DLD1 (cell line): ENCODE results near the gene NEK8.

Experiments used
- in situ Hi-C: cut with HindIII; loops from 2 replicates; pipeline ENCODE4 v1.10.0; 2017; ENCODE audit warnings: low sequenced_read_pairs

Gene NEK8

DNA sequence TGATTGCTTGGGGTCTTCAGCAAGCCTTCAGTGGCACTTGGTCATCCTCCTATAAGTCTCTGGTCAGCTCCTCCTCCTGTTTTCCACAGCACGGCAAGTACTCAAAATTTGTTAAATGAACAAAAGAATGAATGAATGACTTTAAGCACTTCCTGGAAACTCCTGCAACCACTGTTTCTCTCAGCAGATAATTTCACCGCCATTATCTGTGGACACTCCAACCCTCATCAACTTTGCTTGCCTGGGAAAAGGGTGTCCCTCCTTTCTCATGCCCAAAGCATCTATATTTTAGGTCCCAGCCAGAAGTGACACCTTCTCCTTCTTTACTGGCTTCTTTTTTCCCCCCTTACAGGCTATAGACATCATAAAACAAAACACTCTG is 21.3 kb upstream of the NEK8 start:
- in situ Hi-C loops = no loop called here

DNA sequence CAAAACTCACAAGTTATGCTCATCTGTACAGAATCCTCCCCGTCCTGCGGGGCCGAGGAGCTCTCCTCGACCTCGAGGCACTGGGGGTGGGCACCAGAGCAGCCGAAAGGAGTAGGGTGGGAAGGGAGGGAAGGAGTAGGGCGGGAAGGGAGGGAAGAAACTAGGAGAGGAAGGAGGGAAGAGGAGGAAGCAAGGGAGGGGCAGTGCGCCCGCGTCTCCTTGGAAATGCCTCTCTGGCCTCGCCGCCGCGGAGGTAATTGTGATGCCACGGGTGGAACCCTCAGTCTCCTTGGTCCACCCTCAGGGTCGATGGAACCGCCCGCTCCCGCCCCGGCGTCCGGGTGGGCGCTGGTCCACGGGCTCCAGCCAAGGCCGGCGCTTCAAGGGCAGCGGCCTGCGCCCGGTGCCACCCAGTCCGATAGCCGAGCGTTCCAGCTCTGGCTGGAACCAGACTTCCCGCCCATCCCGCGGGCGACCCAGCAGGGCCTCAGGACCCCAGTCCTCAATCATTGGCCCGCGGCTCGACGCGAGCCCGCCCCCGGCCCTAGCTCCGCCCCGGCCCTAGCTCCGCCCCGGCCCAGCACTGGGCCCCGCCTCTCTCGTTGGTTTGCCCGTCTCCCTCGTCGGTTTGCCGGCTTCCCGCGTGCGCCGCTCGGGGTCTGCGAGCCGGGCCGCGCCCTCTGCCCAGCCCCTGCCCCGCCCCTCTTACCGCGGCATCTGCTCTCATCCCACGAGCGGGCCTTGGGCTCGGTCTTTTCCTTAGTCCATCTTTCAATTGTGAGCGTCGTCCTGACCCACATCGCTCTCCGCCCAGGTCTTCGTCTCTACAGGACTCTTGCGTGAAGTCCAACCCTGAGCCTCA is 17.5 kb upstream of the NEK8 start:
- in situ Hi-C loops = no loop called here

DNA sequence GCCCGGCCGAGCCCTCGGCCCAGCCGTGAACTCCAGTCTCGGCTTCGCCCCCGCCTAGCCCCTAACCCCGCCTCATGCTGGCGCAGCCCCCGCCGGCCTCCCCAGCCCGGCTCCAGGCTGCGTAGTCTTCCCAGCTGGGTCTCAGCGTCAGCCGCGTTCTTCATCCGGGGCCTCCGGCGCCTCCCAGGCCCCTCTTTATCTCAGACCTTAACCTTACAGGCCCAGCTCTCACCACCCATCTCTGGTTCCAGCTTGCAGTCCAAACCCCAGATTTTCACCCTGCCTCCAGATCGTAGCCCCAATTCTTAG is 16.9 kb upstream of the NEK8 start, which contains the start of gene PROCA1:
PROCA1 (minus strand) TSS at position 166 of the 309 bp plus-strand sequence. CDS start 228 bp downstream, outside the sequence.
- in situ Hi-C loops = no loop called here

DNA sequence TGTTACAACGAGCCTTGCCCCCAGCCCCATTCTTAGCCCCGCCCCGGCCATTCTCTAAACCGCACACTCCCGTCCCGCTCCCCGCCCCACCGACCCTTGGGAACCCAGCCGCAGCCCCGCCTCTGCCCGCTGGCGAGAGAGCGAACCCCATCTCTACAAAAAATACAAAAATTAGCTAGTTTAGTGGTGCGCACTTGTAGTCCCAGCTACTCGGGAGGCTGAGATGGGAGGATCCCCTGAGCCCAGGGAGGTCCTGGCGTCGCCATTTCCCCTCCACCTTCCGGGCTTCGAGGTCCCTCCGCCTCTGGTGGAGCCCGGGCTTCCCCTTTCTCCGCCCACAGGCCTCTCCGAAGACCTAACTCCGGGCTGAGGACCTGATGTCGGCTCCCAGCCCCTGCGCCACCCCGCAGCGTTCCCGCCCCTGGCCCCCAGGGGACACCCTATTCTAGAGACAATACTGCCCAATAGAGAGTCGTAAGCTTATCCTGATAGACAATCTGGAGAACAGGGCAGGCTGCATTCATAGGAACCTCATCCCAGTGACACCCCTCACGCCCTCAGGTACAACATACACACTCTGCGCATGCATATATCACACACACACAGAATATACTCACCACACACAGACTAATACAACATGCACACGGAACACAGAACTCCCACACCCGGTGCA is 16.4 kb upstream of the NEK8 start:
- in situ Hi-C loops = no loop called here

DNA sequence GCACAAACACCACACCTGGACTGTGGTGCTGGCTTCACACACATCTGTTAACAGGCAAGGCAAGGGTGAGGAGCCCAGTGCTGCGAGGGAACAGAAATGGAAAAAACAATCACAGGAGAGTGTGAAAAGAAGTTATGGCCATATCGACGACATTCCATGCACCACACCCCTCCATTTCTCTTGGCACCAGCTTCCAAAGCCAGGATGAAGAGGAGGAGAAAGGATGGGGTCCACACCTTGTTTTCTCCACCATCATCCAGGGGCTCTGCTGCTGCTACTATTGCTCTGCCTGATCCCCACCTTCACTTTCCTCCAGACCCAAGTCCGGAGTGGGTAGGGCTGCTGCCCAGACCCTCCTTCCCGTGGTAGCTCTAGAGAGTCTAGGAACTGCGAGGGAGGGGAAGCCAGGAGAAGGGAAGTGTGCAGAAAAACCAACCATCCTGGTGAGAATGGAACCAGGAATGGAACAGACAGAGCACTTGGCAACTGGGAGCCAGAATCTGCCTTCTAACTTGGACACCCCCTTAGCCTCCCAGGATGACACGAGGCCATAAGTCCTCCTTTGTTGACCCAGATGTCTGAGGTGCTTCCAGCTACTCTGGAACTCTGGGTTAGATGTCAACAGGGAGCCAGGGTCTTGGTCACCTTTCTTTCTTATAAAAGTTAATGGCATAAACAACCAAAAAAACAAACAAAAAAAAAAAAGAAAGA is 15.7 kb upstream of the NEK8 start:
- in situ Hi-C loops = no loop called here

DNA sequence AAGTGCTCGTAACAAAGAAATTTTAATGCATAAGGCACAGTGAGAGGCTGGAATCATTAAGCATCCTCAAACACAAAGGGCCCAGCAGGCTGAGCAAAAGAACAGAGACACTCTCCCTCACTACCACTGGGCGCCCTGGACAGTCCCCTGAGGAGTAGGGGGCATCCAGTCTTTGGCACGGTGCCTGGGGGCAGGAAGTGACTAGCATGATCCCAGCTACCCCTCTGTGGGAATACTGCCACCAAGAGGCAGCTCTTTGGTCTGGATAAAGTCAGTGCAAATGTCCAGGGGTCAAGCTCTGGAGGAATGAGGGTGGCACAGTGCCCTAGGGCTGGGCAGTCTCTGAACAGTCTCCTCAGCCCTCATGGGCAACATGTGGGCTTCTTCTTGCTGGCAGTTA is 14.3 kb upstream of the NEK8 start:
- in situ Hi-C loops = no loop called here

DNA sequence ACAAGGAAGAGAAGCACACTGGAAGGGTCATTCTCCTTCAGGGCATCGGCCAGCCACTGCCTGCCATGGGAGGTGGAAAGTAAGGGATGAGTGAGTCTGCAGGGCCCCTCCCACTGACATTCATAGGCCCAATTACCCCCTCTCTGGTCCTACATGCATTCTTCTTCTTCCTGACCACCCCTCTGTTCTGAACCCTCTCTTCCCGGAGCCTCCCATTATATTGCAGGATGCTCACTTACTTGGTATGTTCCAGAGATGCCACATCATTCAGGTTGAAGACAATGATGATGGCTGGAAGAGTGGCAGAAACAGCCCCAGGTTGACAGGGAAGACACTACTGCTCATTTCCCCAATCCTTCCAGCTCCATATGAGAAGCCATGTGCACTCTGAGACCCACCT is 13.4 kb upstream of the NEK8 start:
- in situ Hi-C loops = no loop called here

DNA sequence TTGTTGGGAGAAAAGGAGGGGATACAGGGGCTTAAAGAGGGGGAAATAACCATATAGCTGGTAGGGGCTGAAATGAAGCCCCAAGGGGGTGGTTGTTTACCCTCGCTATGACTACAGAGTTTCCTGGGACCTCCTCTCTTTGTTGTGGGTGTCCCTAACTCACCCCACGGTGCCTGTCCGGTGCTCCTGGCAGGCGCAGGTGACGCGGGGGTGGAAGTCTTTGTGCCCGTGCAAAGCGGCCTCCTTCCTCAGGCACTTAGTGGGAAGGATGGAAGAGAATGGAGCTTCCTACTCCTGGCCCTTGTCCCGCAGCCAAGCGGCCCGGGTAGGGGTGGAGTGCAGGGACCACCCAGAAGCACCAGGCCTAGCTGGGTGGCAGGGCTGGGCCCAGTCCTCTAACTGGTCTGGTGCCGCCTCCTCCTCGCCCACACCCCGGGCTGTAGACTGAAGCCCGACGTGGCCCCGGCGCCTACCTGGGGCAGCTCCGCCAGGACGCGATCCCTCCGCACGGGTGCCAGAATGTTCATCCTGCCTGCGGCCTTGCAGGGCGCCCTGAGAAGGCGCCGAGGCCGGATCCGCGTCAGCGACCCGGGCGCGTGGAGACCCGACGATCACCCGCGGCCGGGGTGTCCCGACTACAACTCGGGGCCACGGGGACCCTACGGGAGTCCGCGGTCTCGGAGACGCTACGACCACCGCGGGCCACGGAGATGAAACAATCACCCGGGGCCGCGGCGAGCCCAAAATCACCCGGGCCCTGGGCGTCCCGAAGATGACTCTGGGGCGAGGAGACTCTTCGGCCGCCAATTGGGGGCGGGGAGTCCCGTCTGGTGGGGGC is 11.6 kb upstream of the NEK8 start:
- in situ Hi-C loops = no loop called here

DNA sequence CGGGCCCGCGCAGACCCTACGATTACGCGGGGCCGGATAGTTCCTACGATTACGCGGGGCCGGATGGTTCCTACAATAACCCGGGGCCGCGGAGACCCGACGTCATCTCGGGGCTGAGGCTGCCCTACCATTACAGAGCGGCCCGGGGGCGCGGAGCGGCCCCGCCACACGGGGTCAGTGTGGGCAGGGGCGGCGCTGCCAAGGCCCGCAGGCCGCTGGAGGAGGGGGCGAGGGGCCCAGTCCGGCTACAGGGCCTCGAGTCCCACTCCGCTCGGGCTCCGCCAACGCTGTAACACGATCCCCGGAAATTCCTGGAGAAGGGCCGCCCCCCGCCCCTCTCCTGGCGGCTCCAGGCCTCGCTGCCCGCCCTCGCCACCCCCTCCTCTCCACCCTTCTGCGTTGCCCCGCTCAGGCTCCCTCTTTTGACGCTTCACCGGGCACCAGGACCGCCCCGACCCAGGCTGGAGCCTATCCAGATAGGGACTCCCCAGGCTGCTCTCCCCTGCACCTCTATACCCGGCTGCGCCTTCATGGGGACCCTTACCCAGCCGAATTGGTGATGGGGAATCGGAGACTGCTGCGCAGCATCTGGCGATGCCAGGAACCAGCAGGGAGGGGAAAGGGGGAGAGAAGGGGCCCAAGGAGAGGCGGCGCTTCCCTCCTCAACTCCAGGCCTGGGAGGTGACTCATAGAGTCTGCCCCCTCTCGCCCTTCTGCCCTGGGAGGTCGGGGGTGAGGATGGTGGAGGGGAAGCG is 10.8 kb upstream of the NEK8 start, which contains the start of gene RAB34:
RAB34 (minus strand) TSS at position 291 of the 755 bp plus-strand sequence. CDS start 602 bp downstream, outside the sequence.
- in situ Hi-C loops = no loop called here

DNA sequence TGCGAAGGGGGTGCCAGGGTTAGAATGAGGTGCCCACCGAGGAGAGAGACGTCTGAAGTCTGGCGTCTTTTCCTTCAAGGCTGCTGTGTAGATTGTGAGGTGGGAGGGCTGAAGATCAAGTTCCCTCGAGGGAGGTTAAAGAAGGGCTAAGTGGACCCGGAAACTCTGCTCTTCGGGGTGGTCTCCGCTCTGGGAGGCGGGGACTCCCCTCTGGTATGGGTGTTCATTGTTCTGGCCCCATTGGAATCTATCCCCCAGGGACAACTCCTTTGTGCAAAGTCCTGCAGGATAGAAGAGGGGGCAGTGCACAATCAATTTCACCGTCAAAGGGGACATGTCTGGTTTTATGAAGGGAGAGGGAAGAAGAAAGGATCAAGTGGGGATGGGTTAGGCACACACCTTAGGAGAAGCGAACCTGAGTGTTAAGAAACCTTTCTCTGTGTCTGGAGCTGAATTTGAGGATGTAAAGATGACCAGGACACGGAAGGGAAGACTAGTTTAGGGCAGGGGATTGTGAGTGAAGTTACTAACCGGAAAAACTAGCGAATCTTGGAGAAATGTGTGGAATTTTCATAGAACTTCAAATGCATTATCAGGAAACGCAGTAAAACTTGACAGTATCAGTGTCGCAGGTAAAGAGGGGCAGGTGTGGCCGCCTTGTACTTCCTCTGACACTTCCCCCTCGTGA is 10.1 kb upstream of the NEK8 start:
- in situ Hi-C loops = no loop called here

DNA sequence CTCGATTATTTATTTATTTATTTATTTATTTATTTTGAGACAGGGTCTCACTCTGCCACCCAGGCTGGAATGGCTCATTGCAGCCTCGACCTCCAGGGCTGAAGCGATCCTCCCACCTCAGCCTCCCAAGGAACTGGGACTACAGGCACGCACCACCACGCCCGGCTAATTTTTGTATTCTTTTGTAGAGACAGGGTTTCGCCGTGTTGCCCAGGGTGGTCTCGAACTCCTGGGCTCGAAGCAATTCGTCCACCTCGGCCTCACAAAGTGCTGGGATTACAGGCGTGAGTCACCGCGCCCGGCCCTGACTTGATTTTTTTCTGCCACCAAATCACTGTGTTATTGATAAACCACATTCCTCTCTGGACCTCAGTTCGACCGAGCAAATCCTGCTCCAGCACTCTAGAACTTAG is 9.6 kb upstream of the NEK8 start:
- in situ Hi-C loops = no loop called here

DNA sequence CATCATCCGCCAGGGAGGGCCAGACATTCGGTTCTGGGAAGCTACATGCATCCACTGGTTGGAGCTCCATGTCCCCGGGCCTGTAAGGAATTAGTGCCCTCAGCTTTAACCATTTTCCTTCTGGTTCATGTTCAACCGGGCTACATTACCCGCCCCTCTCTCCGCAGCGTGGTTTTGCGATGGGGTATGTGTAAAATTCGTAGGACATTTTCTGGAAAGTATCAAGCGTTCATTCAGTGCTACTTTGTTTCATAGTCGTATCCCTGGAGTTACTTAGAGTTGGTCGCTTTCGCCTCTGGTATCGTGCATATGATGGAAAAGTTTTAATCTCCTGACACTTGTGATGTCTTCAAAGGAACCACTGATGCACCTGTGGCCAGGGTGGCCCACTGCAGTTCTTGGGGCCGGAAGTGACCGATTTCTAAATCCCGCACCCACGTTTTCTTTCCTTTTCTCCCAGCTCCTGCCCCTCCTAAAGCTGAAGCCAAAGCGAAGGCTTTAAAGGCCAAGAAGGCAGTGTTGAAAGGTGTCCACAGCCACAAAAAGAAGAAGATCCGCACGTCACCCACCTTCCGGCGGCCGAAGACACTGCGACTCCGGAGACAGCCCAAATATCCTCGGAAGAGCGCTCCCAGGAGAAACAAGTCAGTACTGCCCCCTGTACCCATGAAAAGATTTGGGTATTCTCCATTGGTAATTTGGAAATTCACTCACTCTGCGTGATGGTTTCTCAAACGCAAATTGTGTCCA is 8.2 kb upstream of the NEK8 start:
- in situ Hi-C loops = loop anchor here (10.0 kb wide), 1 partner anchor 214 kb away; no protein-coding TSS in a partner anchor

DNA sequence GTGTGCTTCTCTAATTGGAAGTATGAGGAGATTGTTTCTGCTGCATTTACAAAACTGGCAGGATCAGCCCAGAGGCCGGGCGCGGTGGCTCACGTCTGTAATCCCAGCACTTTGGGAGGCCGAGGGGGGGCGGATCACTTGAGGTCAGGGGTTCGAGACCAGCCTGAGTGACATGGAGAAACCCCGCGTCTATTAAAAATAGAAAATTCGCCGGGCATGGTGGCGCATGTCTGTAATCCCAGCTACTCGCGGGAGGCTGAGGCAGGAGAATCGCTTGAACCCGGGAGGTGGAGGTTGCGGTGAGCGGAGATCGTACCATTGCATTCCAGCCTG is 7.6 kb upstream of the NEK8 start:
- in situ Hi-C loops = loop anchor here (10.0 kb wide), 1 partner anchor 214 kb away; no protein-coding TSS in a partner anchor

DNA sequence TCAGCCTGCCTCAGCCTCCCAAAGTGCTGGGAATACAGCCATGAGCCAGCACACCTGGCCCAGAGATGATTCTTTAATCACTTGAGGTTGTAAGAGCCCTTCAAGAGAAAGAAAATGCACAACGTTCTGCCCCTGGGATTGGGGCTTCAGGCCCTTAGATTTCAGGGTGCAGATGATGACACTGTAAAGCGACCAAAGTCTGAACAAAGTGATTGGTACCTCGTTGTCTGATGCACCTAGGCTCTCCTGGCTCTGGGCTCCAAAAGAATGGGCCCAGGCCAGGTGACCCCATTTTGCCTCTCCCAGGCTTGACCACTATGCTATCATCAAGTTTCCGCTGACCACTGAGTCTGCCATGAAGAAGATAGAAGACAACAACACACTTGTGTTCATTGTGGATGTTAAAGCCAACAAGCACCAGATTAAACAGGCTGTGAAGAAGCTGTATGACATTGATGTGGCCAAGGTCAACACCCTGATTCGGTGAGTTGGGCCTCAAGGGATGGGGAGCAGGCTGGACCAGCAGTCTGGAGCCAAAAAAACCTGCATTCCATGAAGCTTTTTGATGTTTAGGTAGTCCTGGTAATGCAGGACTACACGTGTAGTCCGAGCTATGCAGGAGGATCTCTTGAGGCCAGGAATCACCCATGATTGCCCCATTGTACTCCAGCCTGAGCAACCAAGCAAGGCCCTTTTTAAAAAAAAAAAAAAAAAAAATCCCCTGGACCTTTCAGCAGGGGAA is 6.0 kb upstream of the NEK8 start:
- in situ Hi-C loops = loop anchor here (10.0 kb wide), 1 partner anchor 212 kb away; no protein-coding TSS in a partner anchor

DNA sequence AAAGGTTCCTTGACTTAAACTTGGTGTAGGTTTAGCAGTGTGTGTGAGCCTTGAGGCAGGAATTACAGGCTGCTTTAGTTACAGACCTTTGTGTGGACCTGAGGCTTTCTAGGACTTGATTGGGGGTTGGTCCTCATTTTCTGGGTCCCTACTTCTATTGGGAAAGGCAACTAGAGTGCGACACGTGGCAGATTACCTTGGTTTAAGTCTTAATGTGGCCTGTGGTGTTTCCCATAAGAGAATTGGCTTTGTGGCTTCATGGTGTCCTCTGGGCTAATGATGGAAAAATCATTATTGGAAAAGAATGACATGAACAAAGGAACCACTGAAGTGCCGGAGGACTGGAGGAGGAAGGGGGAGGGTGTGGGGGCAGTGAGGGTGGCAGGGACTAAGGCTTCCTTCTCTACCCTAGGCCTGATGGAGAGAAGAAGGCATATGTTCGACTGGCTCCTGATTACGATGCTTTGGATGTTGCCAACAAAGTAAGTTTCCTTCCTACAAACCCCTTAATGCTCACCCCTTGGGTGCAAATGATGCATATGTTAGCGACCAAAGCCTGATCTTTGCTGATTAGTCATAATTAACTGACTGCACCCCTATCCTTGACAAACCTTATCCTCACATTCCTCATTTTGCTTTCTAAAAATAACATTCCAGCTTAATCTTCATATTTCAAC is 5.3 kb upstream of the NEK8 start:
- in situ Hi-C loops = loop anchor here (10.0 kb wide), 1 partner anchor 212 kb away; no protein-coding TSS in a partner anchor

DNA sequence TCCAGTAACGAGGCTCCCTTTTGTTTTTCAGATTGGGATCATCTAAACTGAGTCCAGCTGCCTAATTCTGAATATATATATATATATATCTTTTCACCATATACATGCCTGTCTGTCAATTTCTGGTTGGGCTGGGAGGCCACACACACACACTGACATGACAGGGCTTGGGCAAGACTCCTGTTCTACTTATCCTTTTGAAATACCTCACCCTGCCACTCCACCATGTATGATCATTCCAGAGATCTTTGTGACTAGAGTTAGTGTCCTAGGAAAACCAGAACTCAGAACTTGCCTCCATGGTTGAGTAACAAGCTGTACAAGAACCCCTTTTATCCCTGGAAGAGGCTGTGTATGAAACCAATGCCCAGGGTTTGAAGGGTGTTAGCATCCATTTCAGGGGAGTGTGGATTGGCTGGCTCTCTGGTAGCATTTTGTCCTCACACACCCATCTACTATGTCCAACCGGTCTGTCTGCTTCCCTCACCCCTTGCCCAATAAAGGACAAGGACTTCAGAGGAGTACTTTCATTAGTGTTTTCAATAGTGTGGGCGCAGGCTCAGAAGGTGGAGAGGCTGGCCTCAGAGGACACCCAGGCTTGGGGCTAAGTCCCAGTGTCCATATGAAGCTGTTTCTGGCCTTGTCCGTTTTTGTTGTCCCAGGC is 4.6 kb upstream of the NEK8 start:
- in situ Hi-C loops = loop anchor here (10.0 kb wide), 1 partner anchor 211 kb away; no protein-coding TSS in a partner anchor
